Muscle of leg (tissue), 11 donors: ENCODE results near the gene KLHL6. TPM values are rescaled to one million over a fixed set of nuclear protein-coding genes. Genes with fewer than 3 reads are reported as not detected.

Experiments
- DNase-seq: peaks from one replicate; pipeline ENCODE4 v3.0.0; 2013
- H3K27ac ChIP-seq: one replicate; pipeline ENCODE4 v1.5.1; 2013; ENCODE audit warnings: mild to moderate bottlenecking, low read length, control low read depth
- H3K27me3 ChIP-seq: one replicate; pipeline ENCODE4 v1.6.1; 2013; ENCODE audit warnings: low read length; ENCODE audit not compliant: control insufficient read depth, insufficient read depth
- H3K36me3 ChIP-seq: one replicate; pipeline ENCODE4 v1.6.1; 2013; ENCODE audit warnings: low read length; ENCODE audit not compliant: control insufficient read depth, insufficient read depth
- H3K4me1 ChIP-seq: one replicate; pipeline ENCODE4 v1.6.1; 2013; ENCODE audit warnings: low read length; ENCODE audit not compliant: control insufficient read depth, insufficient read depth
- H3K4me3 ChIP-seq: one replicate; pipeline ENCODE4 v1.5.1; 2013; ENCODE audit warnings: low read length, control low read depth
- H3K9me3 ChIP-seq: replicated peaks from 2 replicates; pipeline ENCODE4 v1.6.1; 2013; ENCODE audit warnings: low read depth, low read length; ENCODE audit not compliant: control insufficient read depth
- WGBS: methylation state at CpG from one replicate; pipeline ENCODE4 v1.1.5; 2013; ENCODE audit warnings: missing lambda C conversion rate; ENCODE audit not compliant: insufficient coverage; 5-methylcytosine and 5-hydroxymethylcytosine counted together
- polyA plus RNA-seq, 8 donors: library from polyadenylated mRNA; unstranded; fragments of 120-200 nt; gene quantifications; one replicate each; pipeline versions ENCODE4 v1.2.1 to v1.2.3, GENCODE V29; 2013; ENCODE audit warnings: inconsistent platforms in 1 of 8, low replicate concordance in 1 of 8; ENCODE audit not compliant: insufficient read length in 8 of 8, insufficient read depth in 1 of 8
- total RNA-seq: library from RNA; stranded (reverse); fragments of 120-200 nt; gene quantifications from one replicate; pipeline ENCODE4 v1.2.4, GENCODE V29; 2013

The KLHL6 gene
- total and polyA plus RNA-seq, 9 donors: 0.95 to 2.0 (median 1.4) TPM

DNA sequence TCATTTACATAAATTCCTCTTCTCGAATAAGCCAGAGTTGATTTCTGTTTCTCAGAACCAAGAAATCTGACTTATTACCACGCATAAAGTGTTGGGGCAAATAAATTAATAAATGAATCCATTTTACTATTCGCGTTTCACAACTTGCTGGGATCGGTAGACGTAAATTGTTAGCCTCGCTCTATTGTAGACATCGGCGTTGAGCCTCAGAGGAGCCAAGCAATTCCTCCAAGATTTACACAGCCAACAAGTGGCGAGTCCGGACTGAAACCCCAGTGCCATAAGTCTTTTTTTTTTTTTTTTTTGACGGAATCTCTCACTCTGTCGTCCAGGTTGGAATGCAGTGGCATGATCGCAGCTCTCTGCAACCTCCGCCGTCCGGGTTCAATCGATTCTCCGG lies 8.9 kb downstream of the KLHL6 start:
- Histone ChIP-seq H3K36me3 (no peaks in the 10 kb centered on the region), H3K4me3 (no peak overlapping the region), H3K4me1 (no peaks in the 10 kb centered on the region), H3K9me3 (no peaks in the 10 kb centered on the region), H3K27me3 (no peaks in the 10 kb centered on the region), H3K27ac (no peak overlapping the region)
- no peak for DNase-seq
- WGBS: 93% methylated on average over 13 of the region's 19 CpGs

DNA sequence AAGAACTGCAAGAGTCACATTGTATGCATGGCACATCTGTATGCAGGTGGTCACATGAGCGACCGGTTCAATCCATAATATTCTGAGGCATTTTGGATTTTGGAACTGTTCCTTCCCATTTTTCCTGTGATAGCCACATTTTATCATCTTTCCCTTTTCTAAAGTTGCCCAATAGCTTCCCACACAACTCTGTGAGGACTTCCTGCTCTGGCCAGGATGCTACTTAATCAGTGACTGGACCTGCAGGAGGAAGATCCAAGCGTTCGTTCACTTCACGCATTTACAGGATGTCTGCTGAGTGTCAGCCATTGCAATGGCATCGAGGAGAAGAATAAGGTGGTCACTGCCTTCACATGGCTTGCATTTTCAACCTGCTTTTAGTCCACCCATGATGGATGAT lies 9.8 kb downstream of the KLHL6 start:
- H3K36me3 ChIP-seq: no peaks in the 10 kb centered on the region
- H3K27me3 ChIP-seq: no peaks in the 10 kb centered on the region
- WGBS: 72% methylated on average over 6 of the region's 6 CpGs
- peaks cover 4% of the 10 kb centered on the region for H3K4me1 ChIP-seq
- H3K9me3 ChIP-seq: no peaks in the 10 kb centered on the region
- no peak for DNase-seq
- H3K27ac ChIP-seq: no peak overlapping the region
- H3K4me3 ChIP-seq: no peak overlapping the region

DNA sequence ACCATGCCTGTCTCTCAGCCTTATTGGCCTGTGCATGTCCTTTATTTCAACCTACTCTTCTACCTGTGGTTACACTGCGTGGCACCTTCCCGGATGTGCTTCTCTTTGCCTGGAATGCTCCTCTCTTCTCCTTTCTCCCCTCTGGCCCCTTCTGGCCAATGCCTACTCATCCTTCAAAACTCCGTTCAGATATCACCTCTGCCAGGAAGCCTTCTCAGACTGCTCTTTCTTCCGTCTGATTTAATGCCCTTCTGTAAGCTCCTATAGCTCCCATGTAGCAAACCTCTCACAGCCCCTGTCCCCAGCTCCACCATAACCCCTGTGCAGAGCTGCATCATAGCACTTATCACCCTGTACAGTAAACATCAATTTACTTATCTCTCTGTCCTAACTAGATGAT lies 13.2 kb downstream of the KLHL6 start:
- Histone ChIP-seq H3K36me3 (no peaks in the 10 kb centered on the region), H3K4me3 (no peak overlapping the region), H3K27me3 (no peaks in the 10 kb centered on the region), H3K4me1 (peaks cover 4% of the 10 kb centered on the region), H3K27ac (no peak overlapping the region), H3K9me3 (no peaks in the 10 kb centered on the region)
- DNase-seq: no peak
- 89% methylated on average over 4 of the region's 4 CpGs for WGBS

DNA sequence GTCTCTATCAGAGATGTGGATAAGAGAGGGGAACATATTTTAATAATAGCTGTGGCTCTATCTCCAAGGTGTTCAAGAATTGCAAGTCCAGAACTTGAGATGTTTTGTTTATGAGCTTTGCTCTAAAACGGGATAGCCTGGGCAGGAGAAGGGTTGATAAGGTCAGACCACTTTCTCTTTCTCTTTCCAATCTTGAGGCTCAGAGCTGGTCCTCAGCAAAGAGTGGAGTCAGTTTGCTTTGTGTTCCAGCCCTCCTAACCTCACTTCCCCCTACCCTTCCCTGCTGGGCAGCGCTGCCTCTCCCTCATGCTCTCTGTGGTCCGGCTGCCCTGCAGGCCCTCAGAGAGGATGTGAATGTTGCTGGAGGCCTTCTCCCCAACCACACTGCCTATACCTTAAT lies 13.8 kb downstream of the KLHL6 start:
- H3K4me1 ChIP-seq: peaks cover 4% of the 10 kb centered on the region

DNA sequence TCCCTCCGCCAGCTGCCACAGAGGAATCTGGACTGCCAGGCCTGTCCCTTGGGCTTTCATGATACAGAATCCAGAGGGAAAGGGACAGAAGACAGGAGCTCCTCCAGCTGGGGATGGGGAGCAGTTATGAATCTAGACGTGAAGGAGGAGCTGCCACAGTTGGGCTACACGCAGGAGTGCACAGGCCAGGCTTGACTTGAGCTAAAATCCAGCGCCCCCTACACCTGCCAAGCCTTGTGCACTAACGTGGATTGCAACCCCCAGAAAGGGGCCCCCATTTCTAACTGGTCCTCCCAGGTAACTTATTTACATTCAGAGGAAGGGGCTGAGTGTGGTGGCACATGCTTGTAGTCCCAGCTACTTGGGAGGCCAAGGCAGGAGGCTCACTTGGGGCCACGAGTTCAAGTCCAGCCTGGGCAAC lies 14.3 kb downstream of the KLHL6 start:
- Histone ChIP-seq H3K36me3 (no peaks in the 10 kb centered on the region), H3K27ac (peak overlapping the region; percentile 29)
- WGBS: 55% methylated on average over 3 of the region's 6 CpGs

More for the DNA sequence above, 13.8 kb downstream of the KLHL6 start:
- H3K9me3 ChIP-seq: no peaks in the 10 kb centered on the region
- no peak overlapping the region for H3K4me3 ChIP-seq
- no peaks in the 10 kb centered on the region for H3K27me3 ChIP-seq
- H3K27ac ChIP-seq: no peak overlapping the region
- H3K36me3 ChIP-seq: no peaks in the 10 kb centered on the region
- DNase-seq: peak; percentile 34
- WGBS: no CpG with 5 or more reads among the region's 3 CpGs

DNA sequence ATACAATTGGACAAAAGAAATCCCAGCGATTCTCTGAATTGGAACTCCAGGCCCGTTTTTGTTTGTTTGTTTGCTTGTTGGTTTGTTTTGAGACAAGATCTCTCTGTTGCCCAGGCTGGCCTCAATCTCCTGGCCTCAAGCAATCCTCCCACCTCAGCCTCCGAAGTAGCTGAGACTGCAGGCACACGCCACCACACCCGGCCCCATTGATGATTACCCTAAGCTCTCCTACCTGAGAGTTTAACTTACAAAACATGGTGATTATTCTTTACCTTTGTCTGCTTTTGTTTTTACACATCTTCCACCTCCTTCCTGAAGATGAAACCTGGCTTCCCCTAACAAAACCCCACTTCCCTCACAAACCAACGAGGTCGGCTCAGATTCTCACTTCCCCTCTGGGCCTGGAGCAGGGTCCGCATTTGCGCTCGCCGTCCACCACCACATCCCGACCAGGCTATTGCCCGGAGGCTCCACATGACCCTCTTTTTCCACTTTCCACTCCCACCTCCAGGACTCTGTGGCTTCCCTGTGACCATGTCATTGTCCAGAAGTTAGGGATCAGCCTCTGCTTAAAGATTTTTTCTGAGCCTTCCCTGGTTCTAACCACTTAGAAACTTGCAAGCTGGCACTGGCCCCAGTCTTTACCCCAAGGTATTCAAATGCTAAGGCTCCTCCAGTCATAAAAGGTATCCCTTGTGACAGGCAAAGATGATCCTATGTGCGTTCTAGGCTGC lies 14.8 kb downstream of the KLHL6 start:
- DNase-seq: peak; percentile 54
- no peaks in the 10 kb centered on the region for H3K36me3 ChIP-seq
- no peak overlapping the region for H3K4me3 ChIP-seq
- peak overlapping the region; percentile 29 for H3K27ac ChIP-seq
- peaks cover 6% of the 10 kb centered on the region for H3K4me1 ChIP-seq
- WGBS: 75% methylated on average over 12 of the region's 14 CpGs
- no peaks in the 10 kb centered on the region for H3K27me3 ChIP-seq
- no peaks in the 10 kb centered on the region for H3K9me3 ChIP-seq

More for the DNA sequence above, 14.3 kb downstream of the KLHL6 start:
- Histone ChIP-seq H3K27me3 (no peaks in the 10 kb centered on the region), H3K9me3 (no peaks in the 10 kb centered on the region), H3K4me1 (peaks cover 5% of the 10 kb centered on the region), H3K4me3 (no peak overlapping the region)
- DNase-seq: no peak

DNA sequence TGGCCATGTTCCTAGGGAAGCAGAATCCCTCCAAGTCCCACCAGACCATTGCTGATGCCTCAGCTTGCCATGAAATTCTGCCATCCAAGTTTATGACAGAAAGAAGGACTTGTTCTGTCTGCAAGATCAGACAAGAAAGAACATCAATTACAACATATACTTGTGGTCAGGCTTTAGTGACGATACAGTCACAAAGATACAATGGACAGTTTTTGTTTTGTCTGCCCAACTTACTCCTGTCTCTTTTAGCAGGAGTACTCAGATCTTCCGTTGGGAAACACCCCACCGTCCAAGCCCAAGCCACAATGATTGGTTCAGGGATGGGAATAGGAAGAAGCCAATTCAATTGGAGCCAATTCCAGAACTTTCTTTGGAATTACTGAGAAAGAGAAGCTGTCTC lies 15.7 kb downstream of the KLHL6 start:
- Histone ChIP-seq H3K9me3 (no peaks in the 10 kb centered on the region), H3K27ac (no peak overlapping the region), H3K4me3 (no peak overlapping the region), H3K27me3 (no peaks in the 10 kb centered on the region), H3K36me3 (no peaks in the 10 kb centered on the region), H3K4me1 (peaks cover 6% of the 10 kb centered on the region)
- WGBS: no CpG with 5 or more reads among the region's 3 CpGs
- no peak for DNase-seq

DNA sequence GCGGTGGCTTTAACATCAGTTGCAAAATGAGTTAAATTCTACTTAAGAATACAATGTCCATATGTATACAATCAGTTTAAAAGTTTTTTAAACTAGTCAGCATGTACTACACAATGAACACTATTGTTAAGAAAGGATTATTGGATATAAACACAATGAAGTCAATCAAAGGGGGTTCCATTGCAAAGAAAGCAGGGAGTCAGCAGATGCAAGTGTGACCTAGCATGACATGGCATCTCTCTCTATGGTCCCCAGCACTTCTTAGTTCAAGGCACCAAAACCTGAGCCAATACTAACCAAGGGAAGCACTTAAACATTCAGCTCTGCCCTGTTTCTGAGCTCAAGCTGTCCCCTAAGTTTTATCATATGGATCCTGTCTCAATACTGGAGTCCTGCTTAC lies 17.0 kb downstream of the KLHL6 start:
- no peaks in the 10 kb centered on the region for H3K36me3 ChIP-seq
- no peak overlapping the region for H3K4me3 ChIP-seq
- WGBS: no CpG with 5 or more reads among the region's 1 CpG
- no peak for DNase-seq
- H3K4me1 ChIP-seq: peaks cover 6% of the 10 kb centered on the region
- H3K9me3 ChIP-seq: no peaks in the 10 kb centered on the region
- no peaks in the 10 kb centered on the region for H3K27me3 ChIP-seq
- H3K27ac ChIP-seq: no peak overlapping the region

DNA sequence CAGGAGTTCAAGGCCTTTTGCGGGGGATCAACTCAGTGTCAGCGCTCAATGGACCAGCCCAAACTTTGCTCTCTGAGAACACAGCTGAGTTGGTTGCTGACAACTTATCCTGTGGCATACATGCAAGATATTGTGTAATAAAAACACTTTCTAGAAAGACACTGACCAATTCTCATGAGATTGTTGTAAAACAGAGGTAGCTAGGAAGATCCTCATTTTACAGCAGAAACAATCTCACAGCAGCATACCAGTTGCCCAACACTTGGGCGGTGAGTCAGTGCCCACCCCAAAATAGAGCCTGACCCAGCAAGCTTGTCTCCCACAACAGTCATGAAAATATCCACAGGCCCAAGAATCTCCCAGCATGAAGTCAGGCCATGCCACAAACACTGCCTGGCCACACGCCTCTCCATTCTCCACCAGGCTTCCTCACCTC lies 18.2 kb downstream of the KLHL6 start:
- DNase-seq: peak; percentile 49
- Histone ChIP-seq H3K4me1 (peaks cover 6% of the 10 kb centered on the region), H3K4me3 (no peak overlapping the region), H3K36me3 (no peaks in the 10 kb centered on the region), H3K27me3 (no peaks in the 10 kb centered on the region), H3K27ac (peak overlapping the region; percentile 38), H3K9me3 (no peaks in the 10 kb centered on the region)
- 88% methylated on average over 2 of the region's 4 CpGs for WGBS

DNA sequence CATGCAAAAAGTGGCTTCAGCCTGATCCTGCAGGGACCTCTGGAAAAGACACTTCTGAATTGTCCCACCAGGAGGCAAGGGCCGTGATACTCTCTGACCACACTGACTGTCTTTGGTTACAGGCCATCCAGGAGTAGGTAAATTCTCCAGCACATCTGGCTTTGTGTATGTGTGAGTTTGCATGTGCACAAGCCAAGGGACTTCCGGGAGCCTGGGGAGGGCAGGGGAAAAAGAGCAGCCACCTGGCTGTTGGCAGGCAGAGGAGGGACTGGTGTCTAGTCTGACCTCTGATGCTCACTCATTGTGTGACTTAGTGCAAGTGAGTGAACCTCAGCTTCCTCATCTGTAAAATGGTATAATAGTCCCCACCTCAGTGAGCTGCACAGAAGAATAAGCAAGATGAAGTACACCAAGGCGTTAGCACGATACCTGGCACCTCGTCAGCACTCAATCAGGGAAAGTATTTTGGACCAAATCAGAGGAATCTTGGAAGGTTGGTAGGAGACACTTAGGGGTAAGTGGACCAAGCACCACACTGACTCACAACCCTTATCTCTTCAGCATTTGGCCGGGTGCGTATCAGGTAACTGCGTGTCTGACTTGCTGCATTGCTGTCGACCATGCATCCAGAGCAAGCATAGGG lies 19.1 kb downstream of the KLHL6 start:
- peaks cover 6% of the 10 kb centered on the region for H3K4me1 ChIP-seq
- no peak overlapping the region for H3K27ac ChIP-seq
- 80% methylated on average over 9 of the region's 9 CpGs for WGBS
- no peaks in the 10 kb centered on the region for H3K9me3 ChIP-seq
- no peak for DNase-seq
- H3K4me3 ChIP-seq: no peak overlapping the region
- H3K36me3 ChIP-seq: no peaks in the 10 kb centered on the region
- H3K27me3 ChIP-seq: no peaks in the 10 kb centered on the region
